Tibial nerve (tissue), 4 donors: ENCODE data around the gene PCF11.

Experiments used
- EP300 ChIP-seq, 2 donors: sonication (generic); formaldehyde crosslinking; IDR thresholded peaks; one replicate each; pipeline ENCODE4 v1.6.1; 2017; ENCODE audit warnings: antibody characterized with exemption in 2 of 2, mild to moderate bottlenecking in 1 of 2
- POLR2A ChIP-seq, 2 donors: fragments of 450-650 bp; IDR thresholded peaks; one replicate each; pipeline ENCODE4 v1.6.1; 2017; ENCODE audit warnings: antibody characterized with exemption in 2 of 2, mild to moderate bottlenecking in 2 of 2, moderate library complexity in 2 of 2
- TF ChIP-seq, protein P1 (sequence below), 5 experiments: fragments of 200-600 bp in 3 of 5; fragments of 450-650 bp in 2 of 5; sonication (generic) in 3 of 5; IDR thresholded peaks; one replicate each; pipeline ENCODE4 v1.5.1; 2016 to 2019; ENCODE audit warnings: antibody characterized with exemption in 5 of 5, mild to moderate bottlenecking in 3 of 5, moderate library complexity in 2 of 5

DNA sequence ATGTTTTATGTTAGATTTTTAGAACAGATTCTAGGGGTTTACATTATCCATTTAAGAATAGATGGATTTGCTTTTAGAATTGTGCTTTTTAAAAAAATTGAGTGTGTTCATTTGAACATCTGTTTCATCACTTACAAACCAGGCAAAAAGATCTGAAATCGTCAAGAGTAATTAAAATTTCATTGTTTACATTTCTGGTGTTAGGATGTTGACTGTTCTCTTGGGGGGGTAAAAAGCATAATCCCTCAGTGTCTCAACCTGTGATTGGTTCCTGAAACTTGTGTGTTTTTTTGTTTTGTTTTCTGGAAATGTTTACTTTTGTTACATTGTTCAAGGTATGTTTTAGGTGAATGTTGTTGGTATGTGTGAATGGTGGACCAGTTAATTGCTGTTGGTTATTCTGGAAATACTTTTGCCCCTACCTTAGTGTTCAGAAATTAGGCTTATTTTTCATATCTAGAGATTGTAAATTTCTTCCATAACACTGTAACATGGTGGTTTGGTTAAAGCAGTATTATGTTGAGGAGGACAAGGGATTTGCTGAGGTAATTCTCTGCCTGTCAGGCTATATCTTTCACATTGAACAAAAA, 4.8 kb downstream of the PCF11 start:
- TF ChIP-seq, protein P1, sequence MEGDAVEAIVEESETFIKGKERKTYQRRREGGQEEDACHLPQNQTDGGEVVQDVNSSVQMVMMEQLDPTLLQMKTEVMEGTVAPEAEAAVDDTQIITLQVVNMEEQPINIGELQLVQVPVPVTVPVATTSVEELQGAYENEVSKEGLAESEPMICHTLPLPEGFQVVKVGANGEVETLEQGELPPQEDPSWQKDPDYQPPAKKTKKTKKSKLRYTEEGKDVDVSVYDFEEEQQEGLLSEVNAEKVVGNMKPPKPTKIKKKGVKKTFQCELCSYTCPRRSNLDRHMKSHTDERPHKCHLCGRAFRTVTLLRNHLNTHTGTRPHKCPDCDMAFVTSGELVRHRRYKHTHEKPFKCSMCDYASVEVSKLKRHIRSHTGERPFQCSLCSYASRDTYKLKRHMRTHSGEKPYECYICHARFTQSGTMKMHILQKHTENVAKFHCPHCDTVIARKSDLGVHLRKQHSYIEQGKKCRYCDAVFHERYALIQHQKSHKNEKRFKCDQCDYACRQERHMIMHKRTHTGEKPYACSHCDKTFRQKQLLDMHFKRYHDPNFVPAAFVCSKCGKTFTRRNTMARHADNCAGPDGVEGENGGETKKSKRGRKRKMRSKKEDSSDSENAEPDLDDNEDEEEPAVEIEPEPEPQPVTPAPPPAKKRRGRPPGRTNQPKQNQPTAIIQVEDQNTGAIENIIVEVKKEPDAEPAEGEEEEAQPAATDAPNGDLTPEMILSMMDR (IDR thresholded peaks at IDR 0.05) = no peak
- TF ChIP-seq POLR2A (IDR thresholded peaks at IDR 0.05) (no peak), EP300 (IDR thresholded peaks at IDR 0.05) (no peak)
